Spleen (tissue), 7 donors: Measurements from ENCODE around the gene TTC28.

Experiments
- POLR2A ChIP-seq, 3 donors: fragments of 450-650 bp; IDR thresholded peaks; one replicate each; pipeline ENCODE4 v1.5.1; 2017; ENCODE audit warnings: antibody characterized with exemption in 3 of 3, mild to moderate bottlenecking in 1 of 3
- POLR2AphosphoS5 ChIP-seq, 3 donors: sonication (generic); formaldehyde crosslinking; IDR thresholded peaks; one replicate each; pipeline ENCODE4 v1.5.1; 2017; ENCODE audit warnings: antibody characterized with exemption in 3 of 3
- TF ChIP-seq, protein P1 (sequence below), 11 experiments: fragments of 200-600 bp in 7 of 11; fragments of 450-650 bp in 4 of 11; sonication (generic) in 4 of 11; IDR thresholded peaks in 8 of 11; conservative IDR thresholded peaks in 3 of 11; 1 replicate in 7 of 11; 2 replicates in 4 of 11; pipeline versions ENCODE4 v1.4.0 to v1.8.0; 2016 to 2021; ENCODE audit warnings: antibody characterized with exemption in 11 of 11, inconsistent platforms in 4 of 11, mild to moderate bottlenecking in 1 of 11
- donor health status: DM: no; HTN: no; CAD: no; lungs with moderate emphysema.
- donor health status: DM: no; HTN: no; CAD: no.
- donor health status: DM: no; HTN: no; CAD: no.

DNA sequence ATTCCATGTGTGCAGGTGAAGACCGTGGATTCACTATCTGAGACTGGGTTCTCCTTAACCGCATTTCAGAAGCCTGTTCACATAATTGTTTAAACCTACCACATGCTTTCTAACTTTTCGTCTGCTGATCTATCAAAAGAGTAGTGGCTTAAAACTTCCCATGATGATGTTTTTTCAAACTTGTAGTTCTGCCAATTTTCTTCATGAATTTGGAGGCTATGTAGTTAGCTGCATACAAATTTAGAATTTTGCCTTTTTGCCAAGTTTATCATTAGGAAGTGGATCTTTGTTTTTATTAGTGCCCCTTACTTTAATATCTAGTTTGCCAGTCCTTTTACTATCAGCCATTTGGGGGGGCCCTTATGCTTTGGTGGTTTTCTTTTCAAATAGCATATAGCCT lies 703.1 kb downstream of the TTC28 start:
- TF ChIP-seq, protein P1, sequence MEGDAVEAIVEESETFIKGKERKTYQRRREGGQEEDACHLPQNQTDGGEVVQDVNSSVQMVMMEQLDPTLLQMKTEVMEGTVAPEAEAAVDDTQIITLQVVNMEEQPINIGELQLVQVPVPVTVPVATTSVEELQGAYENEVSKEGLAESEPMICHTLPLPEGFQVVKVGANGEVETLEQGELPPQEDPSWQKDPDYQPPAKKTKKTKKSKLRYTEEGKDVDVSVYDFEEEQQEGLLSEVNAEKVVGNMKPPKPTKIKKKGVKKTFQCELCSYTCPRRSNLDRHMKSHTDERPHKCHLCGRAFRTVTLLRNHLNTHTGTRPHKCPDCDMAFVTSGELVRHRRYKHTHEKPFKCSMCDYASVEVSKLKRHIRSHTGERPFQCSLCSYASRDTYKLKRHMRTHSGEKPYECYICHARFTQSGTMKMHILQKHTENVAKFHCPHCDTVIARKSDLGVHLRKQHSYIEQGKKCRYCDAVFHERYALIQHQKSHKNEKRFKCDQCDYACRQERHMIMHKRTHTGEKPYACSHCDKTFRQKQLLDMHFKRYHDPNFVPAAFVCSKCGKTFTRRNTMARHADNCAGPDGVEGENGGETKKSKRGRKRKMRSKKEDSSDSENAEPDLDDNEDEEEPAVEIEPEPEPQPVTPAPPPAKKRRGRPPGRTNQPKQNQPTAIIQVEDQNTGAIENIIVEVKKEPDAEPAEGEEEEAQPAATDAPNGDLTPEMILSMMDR (IDR thresholded peaks at IDR 0.05 in 8 of 11, conservative IDR thresholded peaks at IDR 0.05 in 3 of 11), result no peak
- TF ChIP-seq POLR2A (IDR thresholded peaks at IDR 0.05) (no peak), POLR2AphosphoS5 (IDR thresholded peaks at IDR 0.05) (no peak)
